Naive thymus-derived CD4-positive, alpha-beta T cell (primary cell): ENCODE measurements around the gene TOX2. TPM values are rescaled to one million over a fixed set of nuclear protein-coding genes. Genes with fewer than 3 reads are reported as not detected.
A peak's percentile ranks its signal among the peaks of the same experiment; 100 is the strongest.

Experiments
- ATAC-seq: fragments of 150-1000 bp; cut with Tn5 transposase; 2 replicates; pipeline ENCODE4 v1.10.0; 2021; ENCODE audit warnings: mild to moderate bottlenecking, moderate library complexity
- CTCF ChIA-PET: fragments of 350-600 bp; sonication (Branson Sonifier 250); formaldehyde crosslinking; loops from one replicate; lab custom pipeline; 2021; ENCODE audit warnings: antibody characterized with exemption; lab: Charles Lee
- POLR2A ChIA-PET: fragments of 350-600 bp; sonication (Branson Sonifier 250); formaldehyde crosslinking; loops from one replicate; lab custom pipeline; 2021; ENCODE audit warnings: antibody characterized with exemption, inconsistent platforms; lab: Charles Lee
- DNase-seq, 9 donors: peaks; one replicate each; pipeline versions ENCODE4 v3.0.0 to v3.0.0-alpha.2; 2020 to 2022; ENCODE audit warnings: mixed read lengths in 1 of 9
- H3K27ac ChIP-seq: one replicate; pipeline ENCODE4 v1.7.0; 2013; ENCODE audit warnings: mild to moderate bottlenecking, low read depth, low read length, moderate library complexity
- H3K27me3 ChIP-seq, 2 donors: one replicate each; pipeline ENCODE4 v1.7.0; 2013; ENCODE audit warnings: low read length in 2 of 2, mild to moderate bottlenecking in 2 of 2, moderate library complexity in 2 of 2; ENCODE audit not compliant: control insufficient read depth in 2 of 2, insufficient read depth in 2 of 2
- H3K36me3 ChIP-seq, 3 experiments: 1 replicate in 2 of 3; 2 replicates in 1 of 3; pipeline ENCODE4 v1.7.0; 2013; ENCODE audit warnings: low read length in 3 of 3, mild to moderate bottlenecking in 3 of 3, moderate library complexity in 1 of 3; ENCODE audit not compliant: insufficient read depth in 3 of 3, control insufficient read depth in 2 of 3
- H3K4me1 ChIP-seq, 2 donors: one replicate each; pipeline ENCODE4 v1.7.0; 2013; ENCODE audit warnings: low read length in 2 of 2, mild to moderate bottlenecking in 2 of 2, moderate library complexity in 1 of 2; ENCODE audit not compliant: control insufficient read depth in 2 of 2, insufficient read depth in 2 of 2
- H3K4me3 ChIP-seq: 2 replicates; pipeline ENCODE4 v1.7.0; 2013; ENCODE audit warnings: mild to moderate bottlenecking, low read length
- H3K9me3 ChIP-seq, 3 experiments: 1 replicate in 2 of 3; 2 replicates in 1 of 3; pipeline ENCODE4 v1.7.0; 2013; ENCODE audit warnings: low read length in 3 of 3; ENCODE audit not compliant: control insufficient read depth in 2 of 3
- H3K27ac Mint-ChIP-seq, 9 donors: one replicate each; pipeline ENCODE4 v1.8.0; 2020 to 2022; ENCODE audit warnings: mixed read lengths in 9 of 9, mild to moderate bottlenecking in 8 of 9, moderate library complexity in 5 of 9, inconsistent platforms in 2 of 9
- H3K27me3 Mint-ChIP-seq, 5 donors: one replicate each; pipeline ENCODE4 v1.8.0; 2021 to 2022; ENCODE audit warnings: mixed read lengths in 5 of 5, mild to moderate bottlenecking in 1 of 5
- H3K36me3 Mint-ChIP-seq, 5 donors: one replicate each; pipeline ENCODE4 v1.8.0; 2020 to 2022; ENCODE audit warnings: mixed read lengths in 5 of 5, mild to moderate bottlenecking in 3 of 5, inconsistent platforms in 1 of 5
- H3K4me1 Mint-ChIP-seq, 7 donors: one replicate each; pipeline ENCODE4 v1.8.0; 2020 to 2022; ENCODE audit warnings: mixed read lengths in 7 of 7, mild to moderate bottlenecking in 3 of 7, inconsistent platforms in 1 of 7
- H3K4me3 Mint-ChIP-seq, 10 donors: one replicate each; pipeline ENCODE4 v1.8.0; 2020 to 2022; ENCODE audit warnings: mild to moderate bottlenecking in 10 of 10, mixed read lengths in 10 of 10, moderate library complexity in 6 of 10, inconsistent platforms in 2 of 10
- H3K9me3 Mint-ChIP-seq, 11 donors: one replicate each; pipeline ENCODE4 v1.8.0; 2020 to 2022; ENCODE audit warnings: mixed read lengths in 11 of 11, mild to moderate bottlenecking in 4 of 11, inconsistent platforms in 1 of 11, moderate library complexity in 1 of 11
- intact Hi-C, 2 donors: fragments of 100-400 bp; cut with micrococcal nuclease; formaldehyde crosslinking; loops; one replicate each; pipeline ENCODE4 v1.15.1; 2023
- polyA plus RNA-seq, 2 donors: library from polyadenylated mRNA; unstranded; fragments of 300-500 nt; fragmentation: Illumina TruSeq; gene quantifications; one replicate each; pipeline ENCODE4 v1.2.3, GENCODE V29; 2021
- total RNA-seq, 6 experiments: library from RNA in 5 of 6; stranded (reverse) in 5 of 6; gene quantifications; 1 replicate in 5 of 6; 2 replicates in 1 of 6; pipeline ENCODE4 v1.2.3 and lab custom pipeline; 2021 to 2026

TOX2 gene
- total and polyA plus RNA-seq, 7 experiments from 2014 or later: 0.22 to 7.1 (median 1.5) TPM

DNA sequence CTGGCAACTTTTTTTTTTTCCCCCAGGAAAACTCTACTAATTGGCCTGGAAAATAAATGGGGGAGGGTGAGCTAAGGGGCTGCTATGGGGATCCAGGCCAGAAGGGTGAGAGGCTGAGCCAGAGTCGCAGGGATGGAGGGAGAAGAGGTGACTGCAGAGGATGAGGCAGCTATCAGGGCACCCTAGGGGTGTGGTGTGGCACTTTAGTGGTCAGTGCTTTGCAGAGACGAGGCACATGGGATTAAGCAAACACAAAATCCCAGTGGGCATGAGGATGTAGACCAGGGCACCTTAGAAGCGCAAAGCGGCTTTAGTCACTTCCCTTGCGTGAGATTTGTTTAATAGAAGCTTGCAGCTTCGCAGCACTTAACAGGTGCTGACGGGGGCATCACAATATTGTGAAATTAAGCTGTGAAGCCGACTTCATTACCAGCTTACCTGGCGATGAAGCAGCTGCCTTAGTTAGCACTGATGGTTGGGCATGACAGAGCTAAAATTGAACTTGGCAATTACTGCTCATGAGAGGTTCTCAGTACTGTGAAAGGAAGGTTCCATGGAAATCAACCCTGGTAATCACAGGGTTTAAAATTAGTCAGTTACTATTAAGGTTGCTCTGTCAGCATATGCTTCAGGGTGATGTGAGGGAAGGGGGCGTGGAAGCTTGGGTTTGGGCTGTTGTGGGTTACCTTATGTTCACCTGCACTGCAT lies 26.0 kb downstream of the TOX2 start:
- CTCF ChIA-PET: interaction anchor here (0.7 to 1.1 kb wide), 2 partner anchors 20 to 119 kb away, joined by 4 read pairs; no protein-coding TSS in a partner anchor
- peak overlapping the region in 1 of 9 donors; percentile 37 for H3K27ac Mint-ChIP-seq

DNA sequence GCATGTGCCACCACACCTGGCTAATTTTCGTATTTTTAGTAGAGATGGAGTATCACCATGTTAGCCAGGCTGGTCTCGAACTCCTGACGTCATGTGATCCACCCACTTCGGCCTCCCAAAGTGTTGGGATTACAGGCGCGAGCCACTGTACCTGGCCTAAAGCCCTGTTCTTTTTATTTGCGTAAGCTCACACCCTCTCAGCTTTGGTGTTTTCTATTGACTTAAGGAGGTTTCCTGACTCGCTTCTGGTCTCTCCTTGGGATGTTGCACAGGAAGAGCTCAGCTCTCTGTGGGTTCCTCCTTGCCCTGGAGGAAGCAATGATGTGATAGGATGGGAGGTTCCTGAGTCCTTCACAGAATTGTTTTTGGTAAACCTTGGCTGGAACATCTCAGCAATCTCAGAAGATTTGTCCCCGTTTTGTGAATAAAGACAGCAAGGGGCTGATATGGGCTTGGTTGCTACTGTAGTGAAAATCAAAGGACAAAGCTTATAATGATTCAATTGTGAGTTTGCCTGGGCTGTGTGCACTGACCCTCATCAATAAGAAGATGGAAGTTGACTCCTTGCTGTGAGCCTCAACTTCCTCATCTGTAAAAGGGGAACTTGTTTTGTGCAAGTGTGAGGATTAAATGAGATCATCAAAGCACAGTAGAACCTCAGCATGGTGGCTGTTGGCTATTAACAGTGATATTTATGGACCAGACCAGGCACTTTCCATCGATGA lies 27.0 kb downstream of the TOX2 start:
- no peak overlapping the region for H3K27ac ChIP-seq
- Mint-ChIP-seq H3K36me3 (peaks cover 0 to 6% (median 0%) of the 10 kb centered on the region in 5 donors), H3K27ac (peak overlapping the region in 2 of 9 donors; percentile 43 to 90), H3K9me3 (no peaks in the 10 kb centered on the region), H3K4me3 (peak overlapping the region in 4 of 10 donors; percentile 21 to 79 (median 58)), H3K4me1 (peaks cover 52 to 87% (median 64%) of the 10 kb centered on the region in 7 donors), H3K27me3 (peaks cover 0 to 28% (median 0%) of the 10 kb centered on the region in 5 donors)
- intact Hi-C loops: loop anchor here (1.0 to 5.0 kb wide), 11 partner anchors 9 to 269 kb away; partner anchors contain the start of gene OSER1 (in 1 of the 2)
- peak; percentile 66 for ATAC-seq
- ChIA-PET CTCF (interaction anchor here (1.1 to 1.6 kb wide), 3 partner anchors 16 to 118 kb away, joined by 4 to 5 read pairs (median 4); no protein-coding TSS in a partner anchor), POLR2A (interaction anchor here (1.0 to 2.6 kb wide), 7 partner anchors 10 to 128 kb away, joined by 3 to 14 read pairs (median 5); no protein-coding TSS in a partner anchor)
- H3K4me1 ChIP-seq: peaks cover 29% of the 10 kb centered on the region in 2 donors
- H3K4me3 ChIP-seq: no peak overlapping the region
- no peaks in the 10 kb centered on the region for H3K27me3 ChIP-seq
- no peaks in the 10 kb centered on the region for H3K36me3 ChIP-seq
- DNase-seq: no peak
- H3K9me3 ChIP-seq: no peaks in the 10 kb centered on the region

More for the DNA sequence above, 26.0 kb downstream of the TOX2 start:
- Histone ChIP-seq H3K4me1 (peaks cover 23 to 29% of the 10 kb centered on the region in 2 donors), H3K27me3 (no peaks in the 10 kb centered on the region), H3K27ac (no peak overlapping the region), H3K4me3 (no peak overlapping the region), H3K36me3 (no peaks in the 10 kb centered on the region), H3K9me3 (no peaks in the 10 kb centered on the region)
- Mint-ChIP-seq H3K27me3 (peaks cover 0 to 24% (median 0%) of the 10 kb centered on the region in 5 donors), H3K36me3 (peaks cover 0 to 6% (median 0%) of the 10 kb centered on the region in 5 donors), H3K9me3 (no peaks in the 10 kb centered on the region), H3K4me3 (peak overlapping the region in 1 of 10 donors; percentile 39), H3K4me1 (peaks cover 44 to 84% (median 58%) of the 10 kb centered on the region in 7 donors)
- ATAC-seq (no peak), DNase-seq (no peak)
- intact Hi-C loops: loop anchor here (2.0 to 5.0 kb wide), 2 partner anchors 14 to 72 kb away; no protein-coding TSS in a partner anchor
- POLR2A ChIA-PET: interaction anchor here (1.0 to 2.6 kb wide), 2 partner anchors 19 to 134 kb away, joined by 3 to 14 read pairs; no protein-coding TSS in a partner anchor

DNA sequence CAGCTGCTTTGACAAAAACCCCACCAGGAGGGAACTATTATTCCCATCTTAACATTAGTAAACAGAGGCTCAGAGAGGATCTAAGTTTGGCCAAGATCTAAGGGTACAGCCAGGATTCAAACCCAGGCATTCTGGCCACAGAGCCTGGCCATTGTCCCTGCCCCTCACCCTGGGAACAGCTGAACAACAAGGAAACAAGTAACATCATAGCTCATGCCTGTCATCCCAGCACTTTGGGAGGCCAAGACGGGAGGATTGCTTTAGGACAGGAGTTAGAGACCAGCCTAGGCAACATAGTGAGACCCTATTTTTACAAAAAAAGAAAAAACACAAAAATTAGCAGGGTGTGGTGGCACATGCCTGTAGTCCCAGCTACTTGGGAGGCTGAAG lies 27.5 kb downstream of the TOX2 start:
- H3K4me3 Mint-ChIP-seq: peak overlapping the region in 5 of 10 donors; percentile 10 to 79 (median 55)
- H3K27ac Mint-ChIP-seq: peak overlapping the region in 3 of 9 donors; percentile 43 to 90 (median 79)
- Histone ChIP-seq H3K4me1 (peaks cover 29% of the 10 kb centered on the region in 2 donors), H3K27ac (no peak overlapping the region), H3K4me3 (no peak overlapping the region), H3K36me3 (no peaks in the 10 kb centered on the region), H3K9me3 (no peaks in the 10 kb centered on the region), H3K27me3 (no peaks in the 10 kb centered on the region)
- peaks cover 55 to 87% (median 64%) of the 10 kb centered on the region in 7 donors for H3K4me1 Mint-ChIP-seq
- H3K27me3 Mint-ChIP-seq: peaks cover 0 to 24% (median 0%) of the 10 kb centered on the region in 5 donors
- peaks cover 0 to 6% (median 0%) of the 10 kb centered on the region in 5 donors for H3K36me3 Mint-ChIP-seq
- H3K9me3 Mint-ChIP-seq: no peaks in the 10 kb centered on the region
- ChIA-PET CTCF (interaction anchor here (1.1 to 1.6 kb wide), 3 partner anchors 16 to 118 kb away, joined by 4 to 5 read pairs (median 4); no protein-coding TSS in a partner anchor), POLR2A (interaction anchor here (1.0 to 2.6 kb wide), 7 partner anchors 9 to 127 kb away, joined by 3 to 14 read pairs (median 5); no protein-coding TSS in a partner anchor)
- DNase-seq: no peak
- intact Hi-C loops: loop anchor here (1.0 to 5.0 kb wide), 10 partner anchors 8 to 268 kb away; partner anchors contain the start of gene OSER1 (in 1 of the 2)
- no peak for ATAC-seq

DNA sequence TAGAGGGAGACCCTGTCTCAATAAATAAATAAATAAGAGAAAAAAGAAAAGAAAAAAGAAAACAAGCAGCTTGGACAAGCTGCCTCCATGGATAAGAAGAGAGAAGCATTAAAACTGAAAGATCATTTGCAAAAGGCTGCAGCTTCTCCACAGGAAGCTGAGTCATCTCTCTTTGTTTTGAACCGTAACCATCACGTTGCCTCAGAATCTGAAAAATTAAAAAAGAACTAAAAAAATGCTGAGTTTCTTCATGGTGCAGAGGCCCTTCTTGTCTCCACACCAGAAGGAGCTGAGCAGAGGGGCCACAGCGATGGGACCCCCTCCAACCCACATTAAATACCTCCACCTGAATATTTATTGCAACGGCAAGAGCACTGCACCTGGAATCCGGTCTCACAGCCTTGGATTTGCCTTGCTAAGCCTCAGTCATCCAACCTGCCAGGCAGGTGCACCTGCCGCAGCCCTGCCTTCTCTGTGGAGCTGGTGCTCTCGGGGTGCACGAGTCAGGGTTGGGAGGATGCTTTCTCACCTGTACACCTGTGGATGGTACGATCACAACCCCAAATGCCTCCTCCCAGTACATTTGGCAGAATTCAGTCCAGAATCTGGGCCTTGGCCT lies 28.1 kb downstream of the TOX2 start:
- Histone ChIP-seq H3K27ac (peak overlapping the region; percentile 9), H3K36me3 (no peaks in the 10 kb centered on the region), H3K27me3 (no peaks in the 10 kb centered on the region), H3K4me1 (peaks cover 29% of the 10 kb centered on the region in 2 donors), H3K4me3 (no peak overlapping the region), H3K9me3 (no peaks in the 10 kb centered on the region)
- peak in 7 of 9 donors; percentile 28 to 56 (median 47) for DNase-seq
- Mint-ChIP-seq H3K27me3 (peaks cover 0 to 27% (median 0%) of the 10 kb centered on the region in 5 donors), H3K4me1 (peaks cover 61 to 92% (median 68%) of the 10 kb centered on the region in 7 donors), H3K9me3 (no peaks in the 10 kb centered on the region), H3K36me3 (peaks cover 0 to 6% (median 0%) of the 10 kb centered on the region in 5 donors), H3K27ac (peak overlapping the region; percentile 42 to 90 (median 72)), H3K4me3 (peak overlapping the region; percentile 16 to 79 (median 46))
- ChIA-PET POLR2A (interaction anchor here (1.2 to 2.6 kb wide), 6 partner anchors 8 to 127 kb away, joined by 3 to 14 read pairs (median 5); no protein-coding TSS in a partner anchor), CTCF (interaction anchor here (1.1 to 1.6 kb wide), 3 partner anchors 17 to 75 kb away, joined by 3 to 5 read pairs (median 4); no protein-coding TSS in a partner anchor)
- intact Hi-C loops: loop anchor here (1.0 to 5.0 kb wide), 10 partner anchors 8 to 268 kb away; partner anchors contain the start of gene OSER1 (in 1 of the 2)
- ATAC-seq: peak; percentile 72

DNA sequence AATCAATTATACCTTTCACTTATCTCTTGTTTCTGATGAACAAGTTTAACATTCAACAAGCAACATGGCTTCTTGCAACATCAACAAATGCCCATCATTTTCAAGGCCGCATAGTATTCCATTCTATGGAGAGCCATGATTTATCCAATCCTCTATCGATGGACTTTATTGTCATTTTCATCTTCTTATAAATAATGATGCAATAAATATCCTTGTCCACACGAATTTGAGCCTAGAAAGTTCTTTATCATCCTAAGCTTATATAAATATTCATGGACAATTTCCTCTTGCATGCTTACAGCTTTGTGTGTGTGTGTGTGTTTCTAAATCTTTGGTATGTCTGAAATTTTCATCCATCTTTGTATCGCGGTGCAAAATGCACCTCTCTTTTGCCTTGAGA lies 29.1 kb downstream of the TOX2 start:
- H3K9me3 ChIP-seq: no peaks in the 10 kb centered on the region
- H3K36me3 Mint-ChIP-seq: peaks cover 0 to 6% (median 0%) of the 10 kb centered on the region in 5 donors
- no peak for ATAC-seq
- ChIA-PET CTCF (interaction anchor here (0.8 to 1.1 kb wide), 3 partner anchors 17 to 654 kb away, joined by 3 read pairs; no protein-coding TSS in a partner anchor), POLR2A (interaction anchor here (0.8 to 2.4 kb wide), 3 partner anchors 18 to 1031 kb away, joined by 3 to 9 read pairs (median 3); no protein-coding TSS in a partner anchor)
- no peaks in the 10 kb centered on the region for H3K36me3 ChIP-seq
- no peak for DNase-seq
- H3K27ac Mint-ChIP-seq: peak overlapping the region in 3 of 9 donors; percentile 23 to 90 (median 32)
- no peaks in the 10 kb centered on the region for H3K27me3 ChIP-seq
- H3K27ac ChIP-seq: no peak overlapping the region
- intact Hi-C loops: loop anchor here (2.0 to 5.0 kb wide), 4 partner anchors 15 to 193 kb away; no protein-coding TSS in a partner anchor
- peaks cover 64 to 95% (median 75%) of the 10 kb centered on the region in 7 donors for H3K4me1 Mint-ChIP-seq
- H3K9me3 Mint-ChIP-seq: no peaks in the 10 kb centered on the region
- H3K27me3 Mint-ChIP-seq: peaks cover 0 to 32% (median 0%) of the 10 kb centered on the region in 5 donors
- H3K4me3 ChIP-seq: no peak overlapping the region
- H3K4me3 Mint-ChIP-seq: peak overlapping the region in 1 of 10 donors; percentile 15
- peaks cover 29 to 38% of the 10 kb centered on the region in 2 donors for H3K4me1 ChIP-seq
